ENCODE measurements around the gene HMX2. TPM values are rescaled to one million over a fixed set of nuclear protein-coding genes. Genes with fewer than 3 reads are reported as not detected.

The HMX2 gene
- total RNA-seq, 1 experiment from 2014 or later = 0.46 TPM

DNA sequence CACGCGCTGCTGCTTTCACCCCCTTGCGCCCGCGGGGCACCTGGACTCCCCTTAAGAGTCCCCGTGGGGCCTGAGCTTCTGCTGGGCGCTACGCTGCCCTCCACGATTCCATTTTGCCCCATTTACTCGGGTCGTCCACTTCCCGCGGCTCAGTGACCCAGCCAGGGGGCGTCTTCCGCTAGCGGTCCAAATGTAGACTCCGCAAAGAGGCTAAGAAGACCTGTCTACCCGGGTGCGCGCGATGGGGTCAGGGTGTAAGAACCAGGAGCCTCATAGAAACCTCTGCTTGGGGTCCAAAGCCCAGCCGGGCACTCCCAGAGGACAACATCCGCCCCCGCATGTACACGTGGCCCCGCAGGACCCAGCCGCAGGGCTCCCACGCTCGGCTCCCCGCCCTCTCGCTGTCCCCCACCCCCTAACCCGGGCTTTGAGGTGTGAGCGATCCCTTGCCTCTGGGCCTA lies 5.2 kb upstream of the HMX2 start:
- Histone ChIP-seq H2BK20ac (ENCODE audit: low read depth, low read length, poor library complexity, severe bottlenecking) (no peak overlapping the region), H3K9ac (ENCODE audit: extremely low read depth, insufficient read length, low read length) (no peak overlapping the region), H3K4ac (ENCODE audit: low read depth, low read length) (no peak overlapping the region), H3K14ac (ENCODE audit: insufficient read depth, low read length) (no peak overlapping the region), H2BK5ac (ENCODE audit: insufficient read length, low read length) (no peak overlapping the region), H2BK12ac (ENCODE audit: insufficient read length, low read depth, low read length) (no peak overlapping the region), H4K8ac (replicated peaks; ENCODE audit: insufficient read length, low read depth, low read length) (no peak overlapping the region), H4K5ac (ENCODE audit: insufficient read length, low read depth, low read length) (no peak overlapping the region), H3K18ac (ENCODE audit: insufficient read length, low read depth, low read length) (no peak overlapping the region), H4K91ac (ENCODE audit: insufficient read length, low read depth, low read length) (no peak overlapping the region), H3K4me2 (ENCODE audit: insufficient read depth, insufficient read length, low read length) (peak overlapping the region; percentile 6), H3K4me1 (ENCODE audit: insufficient read depth, low read length) (no peaks in the 10 kb centered on the region; the same call in 1 of the 2 replicates), H2BK120ac (ENCODE audit: low read depth, low read length, poor library complexity, severe bottlenecking) (no peak overlapping the region), H3T11ph (ENCODE audit: low read length) (no peak overlapping the region), H3K79me1 (ENCODE audit: insufficient read depth, low read depth, low read length, poor library complexity, severe bottlenecking) (no peaks in the 10 kb centered on the region), H3K27me3 (ENCODE audit: insufficient read depth, low read length) (peaks cover 93% of the 10 kb centered on the region), H3K27ac (ENCODE audit: insufficient read length, low read depth, low read length) (no peak overlapping the region), H4K20me1 (ENCODE audit: control insufficient read depth, insufficient read depth, insufficient read length) (no peaks in the 10 kb centered on the region), H3K56ac (ENCODE audit: insufficient read length, low read depth, low read length) (no peak overlapping the region), H3K23ac (ENCODE audit: insufficient read length, low read depth, low read length) (no peak overlapping the region), H3K23me2 (ENCODE audit: insufficient read length, low read depth, low read length, poor library complexity, severe bottlenecking) (peaks cover 12% of the 10 kb centered on the region), H2AFZ (ENCODE audit: low read length) (no peak overlapping the region), H2AK5ac (ENCODE audit: insufficient read length, low read length) (no peak overlapping the region), H2BK15ac (ENCODE audit: low read depth, low read length) (no peak overlapping the region), H3K79me2 (ENCODE audit: insufficient read depth, low read length) (no peaks in the 10 kb centered on the region), H3K9me3 (ENCODE audit: control insufficient read depth, low read depth, low read length) (no peaks in the 10 kb centered on the region)
- peaks cover 0 to 8% of the 10 kb centered on the region in 2 experiments; a peak in 4 of 5 replicates for H3K9me3 Mint-ChIP-seq
- TF ChIP-seq CTCF (conservative IDR thresholded peaks at IDR 0.05) = peak; percentile 29; the same call in 2 of the 3 replicates
- H3K27ac Mint-ChIP-seq = no peak overlapping the region
- WGBS (ENCODE audit: extremely low coverage, insufficient read length, low lambda C conversion rate) = no CpG with 5 or more reads among the region's 33 CpGs
- peaks cover 100% of the 10 kb centered on the region for H3K27me3 Mint-ChIP-seq (ENCODE audit: low read depth)
- H3K36me3 Mint-ChIP-seq (ENCODE audit: insufficient read depth in 1 of 3, low read depth in 3 of 3) = no peaks in the 10 kb centered on the region; a peak in 1 of 7 replicates
- H3K4me3 Mint-ChIP-seq = peak overlapping the region in 1 of 2 experiments; percentile 70
- DNase-seq = no peak
- H3K4me1 Mint-ChIP-seq = peaks cover 36 to 74% of the 10 kb centered on the region in 2 experiments
